Stimulated activated naive CD8-positive, alpha-beta T cell treated with anti-CD3 and anti-CD28 coated beads, Interleukin-15, amount 100 ng/mL, for 72 hours (primary cell): ENCODE results near the gene FARP2.

ENCODE experiments used
- ATAC-seq: fragments of 150-1000 bp; cut with Tn5 transposase; 2 replicates; pipeline ENCODE4 v1.10.0; 2021; ENCODE audit warnings: mild to moderate bottlenecking, moderate library complexity
- DNase-seq, 2 donors: peaks; one replicate each; pipeline ENCODE4 v3.0.0; 2021 to 2022
- H3K27ac Mint-ChIP-seq, 2 donors: one replicate each; pipeline ENCODE4 v1.8.0; 2022; ENCODE audit warnings: mild to moderate bottlenecking in 2 of 2, mixed read lengths in 2 of 2, moderate library complexity in 2 of 2
- H3K27me3 Mint-ChIP-seq: one replicate; pipeline ENCODE4 v1.8.0; 2022; ENCODE audit warnings: mixed read lengths
- H3K4me1 Mint-ChIP-seq: one replicate; pipeline ENCODE4 v1.8.0; 2022; ENCODE audit warnings: mild to moderate bottlenecking, mixed read lengths
- H3K4me3 Mint-ChIP-seq, 2 donors: one replicate each; pipeline ENCODE4 v1.8.0; 2022; ENCODE audit warnings: mild to moderate bottlenecking in 2 of 2, mixed read lengths in 2 of 2, moderate library complexity in 1 of 2
- H3K9me3 Mint-ChIP-seq, 2 donors: one replicate each; pipeline ENCODE4 v1.8.0; 2022; ENCODE audit warnings: mixed read lengths in 2 of 2

Gene FARP2

DNA sequence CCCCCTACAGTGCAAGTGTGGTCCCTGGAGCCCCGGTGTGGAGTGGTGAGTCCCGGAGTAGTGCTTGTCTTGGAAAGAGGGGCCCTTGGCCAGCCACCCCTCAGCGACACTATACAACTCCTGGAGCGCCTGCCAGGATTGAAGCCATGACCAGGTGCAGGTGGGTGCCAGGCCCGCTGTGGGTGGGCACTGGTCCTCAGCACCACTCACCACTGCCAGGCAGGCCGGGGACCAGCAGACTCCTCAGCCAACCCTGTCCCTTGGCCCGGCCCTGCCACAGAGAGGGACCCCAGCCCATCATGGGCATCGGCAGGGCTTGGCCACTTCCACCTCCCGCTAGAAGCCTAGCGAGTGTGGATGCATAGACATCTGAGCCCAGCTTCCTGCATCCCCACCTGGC lies 110.1 kb downstream of the FARP2 start:
- DNase-seq: no peak
- Mint-ChIP-seq H3K4me1 (no peaks in the 10 kb centered on the region), H3K27ac (no peak overlapping the region), H3K27me3 (peaks cover 37% of the 10 kb centered on the region), H3K9me3 (no peaks in the 10 kb centered on the region), H3K4me3 (no peak overlapping the region)
- ATAC-seq: no peak

DNA sequence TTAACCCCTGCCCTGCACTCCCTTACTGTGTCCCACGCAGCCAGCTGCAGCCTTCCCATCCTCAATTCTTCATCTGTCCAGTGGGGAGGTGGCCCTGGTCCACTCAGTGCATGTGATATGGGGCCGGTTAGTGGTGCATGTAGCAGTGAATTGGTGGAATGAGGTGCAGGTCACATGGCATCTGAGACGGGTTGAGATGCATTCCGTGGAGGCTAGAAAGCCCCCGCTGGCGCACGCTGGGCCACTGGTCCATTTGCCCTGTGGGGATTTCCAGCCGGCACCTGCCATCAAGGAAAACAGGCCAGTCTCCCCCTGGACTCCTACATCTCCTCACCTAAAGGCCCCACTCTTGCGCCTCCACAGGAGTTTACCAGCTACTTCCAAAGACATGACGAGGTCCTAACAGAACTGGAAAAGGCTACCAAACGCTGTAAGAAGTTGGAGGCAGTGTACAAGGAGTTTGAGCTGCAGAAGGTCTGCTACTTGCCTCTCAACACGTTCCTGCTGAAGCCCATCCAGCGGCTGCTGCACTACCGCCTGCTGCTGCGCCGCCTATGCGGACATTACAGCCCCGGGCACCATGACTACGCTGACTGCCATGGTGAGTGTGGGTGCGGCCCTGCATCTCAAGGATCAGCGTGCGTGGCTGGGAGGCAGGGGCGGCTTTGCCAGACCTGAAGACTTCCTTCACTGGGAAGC lies 111.8 kb downstream of the FARP2 start:
- no peak overlapping the region for H3K4me3 Mint-ChIP-seq
- H3K4me1 Mint-ChIP-seq: no peaks in the 10 kb centered on the region
- ATAC-seq (no peak), DNase-seq (no peak)
- no peaks in the 10 kb centered on the region for H3K9me3 Mint-ChIP-seq
- peak overlapping the region in 1 of 2 donors; percentile 81 for H3K27ac Mint-ChIP-seq
- peaks cover 53% of the 10 kb centered on the region for H3K27me3 Mint-ChIP-seq

DNA sequence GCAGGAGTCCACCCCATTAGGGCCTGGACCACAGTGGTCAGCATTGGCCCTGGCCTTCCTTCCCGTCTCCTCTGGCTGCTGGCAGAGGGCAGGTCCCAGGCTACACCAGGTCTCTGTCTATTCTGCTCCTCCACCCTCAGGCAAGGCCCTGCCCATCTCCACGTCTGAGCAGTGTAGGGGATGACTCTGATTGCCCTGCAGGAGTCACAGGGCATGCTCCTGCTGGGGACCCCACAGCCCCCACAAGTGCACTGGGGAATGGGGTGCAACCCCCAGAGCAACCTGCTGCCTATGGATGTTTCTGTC lies 112.3 kb downstream of the FARP2 start:
- Mint-ChIP-seq H3K9me3 (no peaks in the 10 kb centered on the region), H3K27ac (peak overlapping the region in 1 of 2 donors; percentile 63), H3K4me1 (no peaks in the 10 kb centered on the region), H3K27me3 (peaks cover 58% of the 10 kb centered on the region), H3K4me3 (no peak overlapping the region)
- no peak for ATAC-seq
- no peak for DNase-seq

DNA sequence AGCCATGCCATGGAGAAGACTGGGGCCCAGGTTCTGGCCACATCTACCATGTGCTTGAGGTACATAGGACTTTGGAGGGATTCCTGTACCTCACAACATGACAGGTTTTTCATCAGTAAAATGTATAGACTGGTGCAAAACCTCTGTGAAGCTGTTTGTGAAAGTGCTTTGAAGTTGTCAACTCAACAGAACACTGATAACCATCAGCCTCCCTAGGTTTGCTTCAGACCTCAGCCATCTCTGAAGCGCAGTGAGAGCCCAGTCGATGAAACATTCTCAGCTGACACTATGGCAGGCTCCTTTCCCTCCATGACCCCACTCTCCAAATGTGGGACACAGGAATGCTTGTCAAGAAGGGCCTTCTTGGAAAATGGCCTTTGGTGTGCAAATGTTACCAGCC lies 113.7 kb downstream of the FARP2 start:
- peaks cover 57% of the 10 kb centered on the region for H3K27me3 Mint-ChIP-seq
- no peaks in the 10 kb centered on the region for H3K9me3 Mint-ChIP-seq
- no peaks in the 10 kb centered on the region for H3K4me1 Mint-ChIP-seq
- no peak for DNase-seq
- H3K4me3 Mint-ChIP-seq: no peak overlapping the region
- H3K27ac Mint-ChIP-seq: no peak overlapping the region
- no peak for ATAC-seq

DNA sequence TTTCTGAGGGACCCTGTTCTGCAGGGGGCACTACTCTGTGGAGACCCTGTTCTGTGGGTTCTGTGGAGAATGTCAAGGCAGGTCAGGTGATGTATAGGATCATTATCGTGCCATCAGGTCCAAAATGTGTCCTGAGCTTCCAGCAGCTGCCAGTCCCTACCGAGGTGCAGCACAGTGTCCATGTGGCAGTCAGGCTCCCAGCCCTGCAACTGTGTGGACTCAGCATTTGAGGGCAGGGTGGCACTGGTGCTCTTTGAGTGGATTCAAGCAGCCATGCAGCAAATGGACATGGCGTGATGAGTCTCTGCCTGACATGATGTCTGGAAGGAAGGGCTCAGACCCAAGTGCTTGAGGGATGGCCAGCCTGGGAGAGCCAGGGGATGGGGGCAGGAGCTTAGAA lies 117.3 kb downstream of the FARP2 start:
- Mint-ChIP-seq H3K27me3 (peaks cover 39% of the 10 kb centered on the region), H3K27ac (no peak overlapping the region)

DNA sequence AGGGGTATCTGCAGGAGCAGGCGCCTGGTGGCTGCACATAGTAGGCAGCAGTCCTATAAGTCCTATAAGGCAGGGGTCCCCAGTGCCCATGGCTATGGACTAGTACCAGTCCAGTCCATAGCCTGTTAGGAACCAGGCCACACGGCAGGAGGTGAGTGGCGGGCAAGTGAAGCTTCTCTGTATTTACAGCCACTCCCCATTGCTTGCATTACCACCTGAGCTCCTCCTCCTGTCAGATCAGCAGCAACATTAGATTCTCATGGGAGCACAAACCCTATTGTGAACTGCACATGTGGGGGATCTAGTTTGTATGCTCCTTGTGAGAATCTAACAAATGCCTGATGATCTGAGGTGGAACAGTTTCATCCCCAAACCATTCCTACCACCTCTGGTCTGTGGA lies 119.2 kb downstream of the FARP2 start:
- DNase-seq: no peak
- no peak for ATAC-seq
- Mint-ChIP-seq H3K4me1 (no peaks in the 10 kb centered on the region), H3K4me3 (no peak overlapping the region), H3K27ac (no peak overlapping the region), H3K27me3 (peaks cover 31% of the 10 kb centered on the region), H3K9me3 (no peaks in the 10 kb centered on the region)

More for the DNA sequence above, 117.3 kb downstream of the FARP2 start:
- H3K4me1 Mint-ChIP-seq: no peaks in the 10 kb centered on the region
- no peak overlapping the region for H3K4me3 Mint-ChIP-seq
- DNase-seq (no peak), ATAC-seq (no peak)
- no peaks in the 10 kb centered on the region for H3K9me3 Mint-ChIP-seq

DNA sequence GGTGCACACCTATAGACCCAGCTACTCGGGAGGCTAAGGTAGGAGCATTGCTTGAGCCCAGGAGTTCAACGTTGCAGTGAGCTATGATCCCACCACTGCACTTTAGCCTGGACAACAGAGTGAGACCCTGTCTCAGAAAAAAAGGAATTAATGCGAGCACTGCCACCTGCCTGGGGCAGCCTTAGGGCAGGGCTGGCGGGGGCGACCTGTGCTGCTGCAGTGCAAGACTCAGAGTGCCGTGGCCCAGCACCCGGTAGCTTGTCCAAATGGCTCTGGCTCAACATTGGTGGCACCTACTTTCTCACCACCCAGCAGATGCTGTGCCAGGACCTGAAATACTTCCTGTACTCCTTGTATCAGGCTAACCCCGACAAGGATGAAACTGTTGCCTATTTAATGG lies 122.1 kb downstream of the FARP2 start:
- no peak for DNase-seq
- no peak overlapping the region for H3K27ac Mint-ChIP-seq

DNA sequence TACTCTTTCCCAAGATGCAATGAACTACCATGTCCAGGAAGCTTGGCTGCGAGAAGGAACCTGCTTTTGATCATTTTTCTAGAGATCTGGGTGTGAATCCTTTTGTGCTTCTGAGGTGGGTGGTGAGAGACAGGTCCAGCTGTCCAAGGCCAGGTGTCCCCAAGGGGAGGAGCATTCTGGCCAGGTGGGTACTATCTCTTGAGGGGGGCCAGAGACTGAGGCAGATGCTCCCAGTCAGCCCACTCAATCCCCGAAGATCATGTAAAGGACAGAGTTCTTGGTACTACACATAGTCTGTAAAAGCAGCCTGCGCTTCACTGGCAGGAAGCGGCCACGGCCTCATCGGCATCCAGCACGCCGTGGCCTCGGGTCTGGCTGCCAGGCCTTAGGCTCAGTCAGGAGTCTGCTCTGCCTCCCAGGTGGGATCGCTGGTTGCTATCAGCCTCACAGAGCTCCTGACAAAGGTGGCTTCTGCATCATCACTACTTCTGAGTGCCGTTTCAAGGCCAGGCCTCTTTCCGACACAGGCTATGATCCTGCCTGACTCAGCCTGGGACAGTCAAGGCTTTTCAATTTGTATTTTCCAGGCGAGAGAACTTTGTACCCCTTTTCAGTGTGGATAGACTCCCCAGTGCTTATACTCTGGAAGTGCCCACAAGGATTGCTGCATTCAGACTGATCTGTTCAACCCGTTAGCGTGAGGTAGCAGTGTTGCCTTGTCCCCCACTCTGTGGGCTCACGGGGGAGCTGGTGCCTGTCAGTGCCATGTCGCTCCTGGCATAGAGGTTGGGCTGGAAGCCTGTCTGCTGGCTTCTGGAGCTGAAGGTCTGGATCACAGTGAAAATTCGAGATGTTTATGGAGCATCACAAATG lies 123.2 kb downstream of the FARP2 start:
- no peak overlapping the region for H3K27ac Mint-ChIP-seq
- H3K4me3 Mint-ChIP-seq: no peak overlapping the region
- no peaks in the 10 kb centered on the region for H3K27me3 Mint-ChIP-seq
- no peaks in the 10 kb centered on the region for H3K9me3 Mint-ChIP-seq
- no peaks in the 10 kb centered on the region for H3K4me1 Mint-ChIP-seq
- ATAC-seq (no peak), DNase-seq (no peak)

More for the DNA sequence above, 122.1 kb downstream of the FARP2 start:
- no peaks in the 10 kb centered on the region for H3K4me1 Mint-ChIP-seq
- H3K9me3 Mint-ChIP-seq: no peaks in the 10 kb centered on the region
- no peak for ATAC-seq
- no peak overlapping the region for H3K4me3 Mint-ChIP-seq
- peaks cover 3% of the 10 kb centered on the region for H3K27me3 Mint-ChIP-seq

DNA sequence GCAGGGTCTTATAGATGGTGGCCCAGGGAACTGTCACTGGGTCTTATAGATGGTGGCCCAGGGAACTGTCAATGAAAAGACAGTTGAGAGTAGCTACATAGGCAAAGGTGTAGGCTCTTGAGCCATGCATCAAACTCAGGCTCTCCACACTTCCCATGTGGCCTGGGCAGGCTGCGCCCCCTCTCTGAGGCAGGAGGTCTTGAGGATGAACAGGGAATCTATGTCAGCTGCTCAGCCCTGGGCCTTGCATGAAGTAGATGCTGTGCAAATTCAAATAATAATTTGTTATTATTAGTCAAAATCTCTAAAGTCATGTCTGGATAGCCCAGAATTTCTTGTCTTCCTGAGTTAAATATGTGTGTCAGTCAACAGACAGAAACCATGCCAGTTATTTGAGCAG lies 125.6 kb downstream of the FARP2 start:
- Mint-ChIP-seq H3K4me3 (no peak overlapping the region), H3K9me3 (no peaks in the 10 kb centered on the region), H3K4me1 (no peaks in the 10 kb centered on the region), H3K27ac (no peak overlapping the region), H3K27me3 (no peaks in the 10 kb centered on the region)
- DNase-seq (no peak), ATAC-seq (no peak)

DNA sequence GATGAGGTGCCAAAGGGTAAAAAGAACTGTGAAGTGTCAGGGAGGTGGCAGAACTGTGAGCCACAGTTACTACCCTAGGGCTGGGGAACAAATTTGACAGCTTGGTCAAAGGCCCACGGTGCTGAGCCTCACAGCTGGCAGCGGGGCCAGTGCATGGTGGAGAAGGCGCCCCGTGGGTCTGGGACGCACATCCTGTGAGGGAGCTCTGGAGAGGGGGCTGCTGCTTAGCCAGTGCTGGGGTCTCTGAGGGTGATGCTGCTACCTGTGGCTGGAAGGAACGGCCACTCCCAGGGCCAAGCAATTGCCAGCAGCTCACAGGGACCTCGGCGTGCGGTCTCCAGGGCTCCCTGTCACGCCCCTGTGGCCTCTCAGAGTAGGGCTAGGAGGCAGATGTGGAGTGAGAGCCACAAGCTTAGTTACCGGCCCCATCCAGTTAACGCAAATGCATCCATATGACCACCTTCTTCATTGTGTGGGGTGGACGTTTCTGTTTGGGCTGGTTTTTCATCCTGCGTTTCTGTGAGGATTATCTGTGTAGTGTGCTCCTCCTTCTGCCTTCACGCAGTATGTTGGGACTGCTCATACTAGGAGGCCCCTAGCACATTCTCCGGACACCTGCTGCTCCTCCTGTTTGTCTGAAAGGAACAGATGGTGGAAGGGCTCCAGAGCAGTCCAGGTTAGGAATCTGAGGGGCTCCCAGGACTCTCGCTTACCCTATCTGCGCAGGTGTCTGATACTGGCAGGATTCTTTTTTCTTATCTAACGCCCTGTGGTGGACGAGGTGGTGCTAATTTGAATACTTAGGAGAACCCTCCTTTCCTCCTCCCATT lies 126.3 kb downstream of the FARP2 start:
- Mint-ChIP-seq H3K4me3 (no peak overlapping the region), H3K4me1 (no peaks in the 10 kb centered on the region), H3K9me3 (no peaks in the 10 kb centered on the region), H3K27ac (no peak overlapping the region), H3K27me3 (no peaks in the 10 kb centered on the region)
- no peak for ATAC-seq
- no peak for DNase-seq

DNA sequence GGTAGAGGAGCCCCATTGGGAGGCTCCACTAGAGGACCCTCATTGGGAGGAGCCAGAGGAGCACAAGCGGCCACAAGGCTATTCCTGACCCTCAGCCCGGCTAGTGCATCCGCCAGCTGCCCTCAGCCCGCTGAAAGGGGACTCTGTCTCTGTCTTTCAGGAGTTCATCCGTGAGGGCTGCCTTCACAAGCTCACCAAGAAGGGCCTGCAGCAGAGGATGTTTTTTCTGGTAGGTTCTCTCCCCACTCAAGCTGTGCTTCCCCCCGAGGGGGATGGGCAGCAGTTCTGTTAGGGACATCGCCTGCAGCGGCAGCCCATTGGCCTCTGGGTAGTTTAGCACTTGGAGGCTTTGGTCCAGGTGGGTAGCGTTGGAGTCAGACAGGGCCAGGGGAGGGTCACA lies 127.2 kb downstream of the FARP2 start:
- Mint-ChIP-seq H3K9me3 (no peaks in the 10 kb centered on the region), H3K27me3 (no peaks in the 10 kb centered on the region), H3K4me1 (no peaks in the 10 kb centered on the region), H3K4me3 (no peak overlapping the region), H3K27ac (no peak overlapping the region)
- ATAC-seq (no peak), DNase-seq (no peak)

DNA sequence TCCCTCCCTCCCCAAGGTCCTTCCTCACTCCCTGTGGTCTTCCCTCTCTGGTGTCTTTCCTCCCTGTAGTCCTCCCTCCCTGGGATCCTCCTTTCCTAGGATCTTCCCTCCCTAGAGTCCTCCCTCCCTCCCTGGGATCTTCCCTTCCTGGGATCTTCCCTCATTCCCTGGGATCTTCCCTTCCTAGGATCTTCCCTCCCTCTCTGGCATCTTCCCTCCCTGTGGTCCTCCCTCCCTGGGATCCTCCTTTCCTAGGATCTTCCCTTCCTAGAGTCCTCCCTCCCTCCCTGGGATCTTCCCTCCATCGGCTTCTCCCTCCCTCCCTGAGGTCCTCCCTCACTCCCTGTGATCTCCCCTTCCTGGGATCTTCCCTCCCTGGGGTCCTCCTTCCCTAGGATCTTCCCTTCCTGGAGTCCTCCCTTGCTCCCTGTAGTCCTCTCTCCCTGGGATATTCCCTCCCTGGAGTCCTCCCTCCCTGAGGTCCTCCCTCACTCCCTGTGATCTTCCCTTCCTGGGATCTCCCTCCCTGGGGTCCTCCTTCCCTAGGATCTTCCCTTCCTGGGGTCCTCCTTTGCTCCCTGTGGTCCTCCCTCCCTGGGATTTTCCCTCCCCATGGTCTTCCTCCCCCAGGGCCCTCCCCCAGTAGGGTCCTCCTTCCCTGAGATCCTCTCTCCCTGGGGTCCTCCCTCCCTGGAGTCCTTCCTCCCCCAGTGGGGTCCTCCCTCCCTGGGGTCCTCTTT lies 129.3 kb downstream of the FARP2 start:
- H3K4me1 Mint-ChIP-seq: no peaks in the 10 kb centered on the region
- H3K4me3 Mint-ChIP-seq: no peak overlapping the region
- no peaks in the 10 kb centered on the region for H3K9me3 Mint-ChIP-seq
- ATAC-seq: no peak
- no peaks in the 10 kb centered on the region for H3K27me3 Mint-ChIP-seq
- no peak overlapping the region for H3K27ac Mint-ChIP-seq
- no peak for DNase-seq

DNA sequence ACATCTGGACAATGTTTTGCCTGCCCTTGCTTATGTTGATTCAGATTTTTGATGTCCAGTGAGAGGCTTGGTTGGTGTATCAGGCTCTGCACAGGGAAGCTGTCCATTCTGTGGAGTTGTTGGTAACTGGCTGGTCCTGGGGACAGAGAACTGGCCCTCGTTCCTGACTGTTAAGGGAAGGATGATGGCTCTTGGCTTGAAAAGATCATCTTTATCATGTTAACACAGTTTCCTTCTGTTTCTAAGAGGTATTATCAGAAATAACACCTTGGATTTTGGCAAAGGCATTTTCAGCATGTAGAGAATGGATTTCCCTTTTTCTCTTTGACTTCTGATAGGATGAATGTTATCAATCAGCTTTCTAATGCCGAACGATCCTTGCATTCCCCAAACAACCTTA lies 133.0 kb downstream of the FARP2 start:
- H3K9me3 Mint-ChIP-seq: no peaks in the 10 kb centered on the region
- DNase-seq: no peak
- H3K4me3 Mint-ChIP-seq: no peak overlapping the region
- H3K4me1 Mint-ChIP-seq: no peaks in the 10 kb centered on the region
- no peak overlapping the region for H3K27ac Mint-ChIP-seq
- H3K27me3 Mint-ChIP-seq: no peaks in the 10 kb centered on the region
- no peak for ATAC-seq

DNA sequence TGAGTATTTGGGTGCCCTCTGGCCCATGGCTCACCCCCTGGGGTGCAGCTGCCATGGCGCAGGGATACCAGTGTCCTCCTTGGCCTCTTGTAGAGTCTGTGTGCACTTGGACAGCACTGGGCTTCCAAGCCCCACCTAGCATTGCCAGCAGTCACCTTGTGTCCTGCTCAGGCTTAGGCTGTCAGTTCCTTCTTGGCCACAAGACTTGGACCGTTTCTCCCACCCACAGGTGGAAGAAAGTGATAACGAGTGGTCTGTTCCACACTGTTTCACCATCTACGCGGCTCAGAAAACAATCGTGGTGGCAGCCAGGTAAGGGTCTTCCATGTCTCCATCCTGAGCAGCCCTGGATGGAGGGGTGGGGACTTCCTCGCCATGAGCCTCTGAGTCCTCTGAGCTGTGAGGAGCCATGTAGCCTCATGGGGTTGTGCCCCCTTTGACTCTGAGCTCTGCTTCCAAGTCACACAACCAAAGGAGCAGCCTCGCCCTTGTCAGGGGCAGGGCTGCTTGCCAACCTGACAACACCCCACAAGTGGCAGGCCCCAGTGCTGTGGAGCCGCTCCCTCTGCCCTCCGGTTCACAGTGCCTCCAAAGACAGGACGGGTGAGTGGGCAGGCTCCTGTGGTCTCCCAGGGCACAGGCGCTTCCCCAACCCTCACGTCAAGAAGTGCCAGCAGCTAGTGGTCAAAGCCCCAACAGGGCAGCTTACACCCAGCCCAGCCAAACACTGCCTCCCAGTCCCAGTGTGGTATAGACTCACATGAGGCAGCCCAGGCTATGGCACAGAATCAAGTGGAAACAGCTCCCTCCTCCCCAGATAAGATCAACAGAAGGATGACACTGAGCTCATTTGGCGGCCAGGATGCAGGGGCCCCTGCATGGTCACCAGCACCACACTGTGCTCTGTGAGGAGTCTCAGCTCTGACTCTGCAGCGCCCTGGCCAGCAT lies 133.9 kb downstream of the FARP2 start:
- ATAC-seq (peak; percentile 21), DNase-seq (no peak)
- no peak overlapping the region for H3K4me3 Mint-ChIP-seq
- H3K27me3 Mint-ChIP-seq: no peaks in the 10 kb centered on the region
- no peaks in the 10 kb centered on the region for H3K9me3 Mint-ChIP-seq
- peak overlapping the region in 1 of 2 donors; percentile 13 for H3K27ac Mint-ChIP-seq
- no peaks in the 10 kb centered on the region for H3K4me1 Mint-ChIP-seq
